HTERT RPE-1 (cell line): ENCODE measurements around the gene ARHGAP25.

ENCODE experiments used
- in situ Hi-C: fragments of 300-500 bp; cut with MboI; formaldehyde crosslinking; loops from 4 replicates; pipeline ENCODE4 v1.14.3; 2020; ENCODE audit warnings: low sequenced_read_pairs

ARHGAP25 gene

DNA sequence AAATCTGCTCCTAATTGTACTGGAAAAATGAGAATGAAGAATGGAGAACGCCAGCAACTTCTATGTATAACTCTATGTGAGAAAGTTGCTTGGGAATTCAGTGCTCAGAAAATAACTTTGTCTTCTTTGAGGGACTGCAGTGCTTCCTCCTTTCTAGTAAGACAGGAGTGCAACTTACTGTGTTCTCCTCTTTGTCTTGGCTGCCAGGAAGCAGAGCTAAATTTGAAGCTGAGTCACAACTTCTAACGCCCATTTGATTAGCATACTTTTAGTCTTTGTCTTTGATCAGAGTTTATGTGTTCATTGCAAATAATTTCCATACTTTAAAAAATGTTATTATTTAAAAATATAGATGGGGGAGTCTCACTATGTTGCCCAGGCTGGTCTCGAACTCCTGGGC, 6.6 kb downstream of the ARHGAP25 start:
- in situ Hi-C loops, result no loop called here

DNA sequence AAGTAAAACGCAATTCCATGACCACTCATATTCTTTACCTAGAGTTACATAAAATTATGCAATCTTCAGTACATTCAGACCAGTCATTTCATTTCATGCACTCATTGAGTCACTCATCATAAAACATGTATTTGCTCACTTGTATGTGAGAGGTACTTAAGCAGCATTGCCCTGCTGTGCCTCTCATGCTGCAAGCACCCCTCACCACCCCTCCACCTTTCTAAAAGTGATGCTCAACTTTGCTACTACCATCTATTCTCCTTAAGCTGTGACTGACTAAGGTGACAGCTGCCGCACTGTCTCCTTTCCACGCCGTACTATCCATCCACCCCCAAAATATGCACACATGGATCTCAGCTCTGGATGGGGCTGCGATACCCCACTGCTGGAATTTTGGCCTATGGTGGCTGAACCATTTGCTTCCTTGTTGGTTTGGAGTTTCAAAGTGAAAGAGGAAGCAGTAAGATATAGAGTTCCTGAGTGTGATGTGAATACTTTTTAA, 7.2 kb downstream of the ARHGAP25 start:
- in situ Hi-C loops, result no loop called here

DNA sequence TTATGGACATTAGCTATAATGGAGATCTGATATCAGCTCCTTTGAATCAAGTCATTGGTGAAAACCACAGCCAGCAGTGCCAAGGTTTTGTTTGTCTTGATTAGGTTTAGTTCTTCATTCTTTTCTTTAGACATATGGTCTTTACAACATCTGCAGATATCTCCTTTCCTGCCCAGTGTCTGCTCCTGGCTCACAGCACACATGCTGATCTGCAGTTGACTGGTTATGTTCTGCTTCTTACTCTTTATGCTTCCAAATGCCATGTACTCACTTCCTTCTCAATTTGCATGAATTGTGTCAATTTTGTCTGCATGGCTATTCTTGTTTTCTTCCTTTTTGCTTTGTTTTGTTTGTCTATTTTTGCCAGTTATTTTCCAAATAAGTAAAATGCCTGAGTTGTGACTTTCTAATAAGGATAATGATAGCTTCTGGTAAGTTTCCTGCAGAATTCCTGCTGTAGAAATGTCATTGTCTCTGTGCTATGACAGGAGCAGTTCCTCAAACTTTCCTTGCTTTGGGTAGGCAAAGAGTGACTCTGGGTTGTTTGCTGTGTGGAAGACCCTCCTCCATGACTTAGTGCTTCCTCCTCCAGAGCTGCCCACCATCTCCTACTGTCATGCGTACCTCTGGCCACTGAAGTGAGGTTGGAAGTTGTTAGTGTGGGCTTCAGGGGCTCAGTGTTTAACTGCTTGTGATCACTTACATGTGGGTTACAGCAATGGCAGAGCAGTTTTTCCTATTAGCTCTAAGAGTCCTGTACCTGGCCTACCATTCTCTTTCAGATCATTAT, 8.2 kb downstream of the ARHGAP25 start:
- in situ Hi-C loops, result no loop called here

DNA sequence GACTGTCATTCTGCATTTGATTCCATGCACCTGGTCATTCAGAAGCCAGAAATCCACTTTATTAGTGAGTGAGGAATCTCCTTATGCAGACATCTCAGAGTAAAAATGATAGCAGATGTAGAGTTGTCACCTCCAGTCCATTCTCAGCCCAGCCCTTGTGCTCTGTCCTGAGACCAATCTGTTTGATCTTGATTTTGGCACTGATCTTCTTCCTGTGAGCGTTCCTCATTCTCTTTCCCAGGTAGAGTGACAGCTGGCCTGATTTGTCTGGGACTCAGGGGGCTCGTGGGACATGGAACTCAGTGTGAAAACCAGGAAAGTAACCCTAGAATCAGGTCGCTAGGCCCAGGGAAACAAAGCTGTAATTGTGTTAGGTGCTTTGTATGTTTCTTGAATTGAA, 8.9 kb downstream of the ARHGAP25 start:
- in situ Hi-C loops, result no loop called here

DNA sequence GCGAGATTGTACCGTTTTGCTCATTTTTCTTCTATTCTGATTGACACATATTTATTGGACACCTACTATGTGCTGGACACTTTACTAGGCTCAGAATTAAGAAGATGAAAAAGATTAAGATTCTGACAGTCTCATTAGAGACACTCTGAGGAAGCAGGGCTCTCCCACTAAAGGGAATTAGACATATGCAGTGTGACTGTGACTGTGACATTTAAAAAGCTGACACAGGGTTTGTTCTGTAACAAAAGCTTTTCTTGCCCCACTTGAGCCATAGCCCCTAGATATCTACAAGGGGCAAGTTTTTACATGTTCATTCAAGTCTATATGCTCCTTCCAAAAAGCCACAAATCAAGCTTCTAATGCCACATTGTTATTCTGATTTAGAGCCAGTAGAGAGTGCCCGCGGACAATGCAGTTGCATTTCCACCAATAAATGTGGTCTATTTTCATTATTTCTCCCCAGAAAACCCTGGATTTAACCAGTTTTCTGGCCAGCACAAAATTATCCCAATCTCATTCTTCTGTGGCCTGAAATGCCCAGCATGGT, 9.8 kb downstream of the ARHGAP25 start:
- in situ Hi-C loops, result no loop called here

DNA sequence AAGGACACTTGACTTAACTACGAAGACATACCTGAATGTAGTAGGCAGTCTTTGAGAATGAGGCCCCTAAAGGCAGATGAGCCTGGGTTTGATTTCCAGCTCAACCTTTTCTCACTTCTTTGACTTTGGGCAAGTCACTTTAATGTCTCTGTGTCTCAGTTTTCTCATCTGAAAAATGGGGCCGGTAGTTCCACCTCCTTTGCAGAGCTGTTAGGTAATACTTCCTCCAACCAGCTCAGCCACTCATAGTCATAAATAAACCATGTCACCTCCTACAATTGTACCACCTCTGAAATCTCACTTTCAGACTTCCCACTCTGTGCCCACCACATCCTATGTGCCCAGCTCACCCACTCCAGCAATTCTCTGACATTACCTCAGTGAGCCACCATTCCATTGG, 10.4 kb downstream of the ARHGAP25 start:
- in situ Hi-C loops, result no loop called here

DNA sequence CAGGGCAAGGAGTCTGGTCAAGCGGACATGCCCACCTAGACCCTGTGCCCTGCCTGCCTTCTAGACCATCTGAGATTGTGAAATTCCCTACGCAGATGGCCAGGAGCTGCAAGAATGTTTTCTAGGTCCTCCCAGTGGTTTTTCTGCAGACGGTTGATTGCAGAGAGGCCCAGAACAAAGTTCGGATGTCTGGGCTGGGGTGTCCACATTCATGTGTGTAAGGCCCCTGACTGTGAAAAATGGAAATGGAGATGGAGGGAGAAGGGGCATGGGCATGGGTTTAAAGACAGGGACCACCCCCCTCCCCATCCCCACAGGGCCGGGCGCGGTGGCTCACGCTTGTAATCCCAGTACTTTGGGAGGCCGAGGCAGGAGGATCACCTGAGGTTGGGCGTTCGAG, 11.8 kb downstream of the ARHGAP25 start:
- in situ Hi-C loops, result no loop called here

DNA sequence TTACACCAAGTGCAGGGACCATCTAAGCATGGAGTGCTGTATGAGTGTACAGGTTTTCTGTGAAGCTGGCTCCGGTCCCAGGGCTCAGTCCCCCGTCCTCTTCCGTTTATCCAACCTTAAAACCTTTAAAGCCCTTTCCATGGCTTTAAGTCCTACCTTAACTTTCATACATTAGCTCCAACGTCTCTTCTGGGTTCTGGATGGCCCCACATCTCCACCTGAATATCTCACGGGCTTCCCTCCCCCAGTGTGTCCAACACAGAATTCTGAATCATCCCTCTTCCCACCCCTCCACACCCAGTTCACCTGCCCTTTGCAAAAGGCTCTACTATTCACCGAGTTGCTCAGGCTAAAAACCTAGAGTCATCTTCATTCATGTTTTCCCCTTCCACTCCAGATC, 12.8 kb downstream of the ARHGAP25 start:
- in situ Hi-C loops, result no loop called here

DNA sequence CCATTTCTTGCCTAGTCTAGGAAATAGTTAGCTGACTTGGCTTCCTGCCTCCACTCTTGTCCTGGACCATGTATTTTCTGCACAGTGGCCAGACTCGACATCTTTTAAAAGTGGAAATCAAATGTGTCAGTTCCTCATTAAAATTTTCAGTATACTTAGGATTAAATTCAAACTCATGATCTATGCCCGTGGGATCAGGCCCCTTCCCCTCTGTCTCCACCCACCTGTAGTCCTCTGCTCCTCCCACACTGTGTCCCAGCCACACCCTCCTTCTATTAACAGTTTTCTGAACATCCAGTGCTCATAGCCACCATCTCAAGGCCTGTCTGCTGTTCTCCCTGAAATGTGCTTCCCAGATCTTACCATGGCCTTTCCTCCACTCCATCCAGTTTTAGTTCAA, 13.3 kb downstream of the ARHGAP25 start:
- in situ Hi-C loops, result no loop called here

DNA sequence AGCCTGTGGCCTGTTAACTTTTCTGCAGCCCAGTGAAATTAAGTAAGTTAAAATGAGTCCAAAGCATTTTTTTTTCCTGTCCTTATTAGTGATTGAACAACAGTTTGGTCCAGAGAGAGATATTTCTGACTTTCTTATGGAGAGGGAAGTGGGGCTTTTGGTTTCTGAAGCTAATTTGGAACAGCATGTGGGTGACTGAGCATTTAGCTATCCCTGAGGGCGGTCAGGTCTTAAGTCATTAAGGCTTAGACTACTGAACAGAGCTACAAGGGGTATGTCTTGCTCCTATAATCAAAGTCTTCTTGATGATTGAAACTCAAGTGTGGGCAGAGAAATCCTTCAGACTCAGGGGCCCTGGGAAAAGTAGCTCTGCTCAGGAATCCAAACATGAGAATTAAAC, 14.0 kb downstream of the ARHGAP25 start:
- in situ Hi-C loops, result no loop called here

DNA sequence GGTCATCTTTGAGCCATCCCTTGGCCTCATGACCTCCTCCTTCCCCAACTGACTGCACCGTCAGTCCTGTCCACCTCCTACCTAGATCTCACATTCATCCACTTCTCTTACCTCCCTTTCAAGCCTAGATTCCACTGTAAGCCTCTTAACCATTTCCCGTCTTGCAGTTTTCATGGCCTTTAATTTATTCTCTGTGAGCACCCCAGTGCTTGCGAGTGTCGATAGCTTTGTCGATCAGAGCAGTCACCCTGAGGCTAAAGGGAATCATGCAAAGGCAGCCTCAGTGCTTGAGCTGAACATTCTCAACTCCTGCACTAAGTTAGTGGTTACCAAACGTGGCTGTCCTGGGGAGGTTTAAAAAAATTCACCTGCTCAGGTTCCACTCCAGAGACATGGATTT, 14.7 kb downstream of the ARHGAP25 start:
- in situ Hi-C loops, result no loop called here

DNA sequence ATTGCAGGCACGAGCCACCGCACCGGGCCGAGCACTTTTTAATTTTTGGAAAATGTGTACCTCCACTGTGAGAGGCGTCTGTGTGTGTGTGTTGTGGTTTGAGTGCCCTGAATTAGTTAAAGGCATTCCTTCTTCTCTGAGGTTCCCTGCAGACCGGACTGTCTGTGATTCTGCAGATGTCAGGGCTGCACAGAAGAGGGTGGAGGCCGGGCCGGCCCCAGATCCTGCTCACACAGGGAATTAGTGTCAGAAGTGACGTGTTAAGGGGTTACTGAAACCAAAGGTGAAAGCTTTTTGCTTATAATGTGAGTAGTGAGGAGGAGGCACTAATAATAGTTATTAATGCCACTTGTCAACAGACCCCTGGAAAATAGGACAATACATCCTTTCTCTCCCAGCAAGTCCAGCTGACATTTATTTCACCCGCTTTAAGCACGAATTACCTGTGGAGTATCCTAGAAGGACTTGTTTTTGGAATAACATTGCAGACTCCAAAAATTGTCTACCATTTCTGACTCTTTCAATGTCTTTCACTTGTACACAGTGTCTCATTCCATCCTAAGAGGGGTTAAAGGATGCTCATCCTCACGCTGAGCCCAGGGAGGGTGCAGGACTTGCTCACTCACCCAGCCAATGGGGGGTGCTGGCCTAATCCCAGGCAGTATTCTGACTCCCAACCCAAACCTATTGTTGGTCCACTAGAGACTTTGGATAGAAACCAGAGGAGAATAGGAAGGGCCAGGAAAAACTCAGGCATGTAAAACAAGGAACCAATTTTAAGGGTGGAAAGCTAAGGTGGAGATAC, 16.2 kb downstream of the ARHGAP25 start:
- in situ Hi-C loops, result no loop called here

DNA sequence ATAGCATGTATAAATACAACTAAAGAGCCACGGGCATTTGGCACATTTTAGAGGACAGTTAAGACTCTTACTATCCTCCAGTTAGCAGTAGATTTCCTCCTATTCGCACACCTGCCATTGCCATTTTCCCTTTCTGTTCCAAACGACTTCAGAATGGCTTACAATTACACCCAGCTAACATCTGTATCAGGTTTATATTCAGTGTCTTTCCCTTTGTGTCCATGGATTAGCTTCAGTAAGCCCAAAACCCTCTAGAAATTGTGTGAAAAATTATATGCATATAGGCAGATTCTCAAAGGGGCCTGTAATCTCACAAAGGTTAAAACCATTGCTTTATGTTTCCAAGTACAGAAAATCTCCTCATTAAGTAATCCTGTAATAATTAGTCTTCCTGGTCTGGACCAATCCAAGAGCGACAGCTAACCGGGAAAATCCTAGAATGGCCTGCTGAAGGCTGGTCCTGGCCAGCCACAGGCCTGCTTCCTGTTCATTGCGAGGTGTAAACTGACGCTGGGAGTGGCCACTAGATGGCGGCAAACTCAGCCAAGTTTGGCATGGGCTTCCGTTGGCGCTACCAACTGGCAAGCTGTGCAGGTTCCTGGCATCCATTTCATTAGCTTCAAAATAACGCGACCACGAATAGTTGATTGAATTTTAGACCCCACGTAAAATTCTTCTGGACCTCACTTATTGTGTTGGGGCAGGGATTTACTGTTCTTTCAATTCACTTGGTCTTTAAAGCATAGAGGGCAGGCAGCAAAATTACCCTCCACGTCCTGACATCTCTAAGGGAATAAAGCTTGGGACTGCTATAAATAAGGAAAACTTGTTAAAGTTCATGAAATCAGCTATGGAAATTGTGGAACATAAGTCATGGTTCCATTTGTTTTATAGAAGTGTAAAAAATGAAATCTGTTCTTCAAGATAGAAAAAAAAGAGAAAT, 17.1 kb downstream of the ARHGAP25 start:
- in situ Hi-C loops, result no loop called here

DNA sequence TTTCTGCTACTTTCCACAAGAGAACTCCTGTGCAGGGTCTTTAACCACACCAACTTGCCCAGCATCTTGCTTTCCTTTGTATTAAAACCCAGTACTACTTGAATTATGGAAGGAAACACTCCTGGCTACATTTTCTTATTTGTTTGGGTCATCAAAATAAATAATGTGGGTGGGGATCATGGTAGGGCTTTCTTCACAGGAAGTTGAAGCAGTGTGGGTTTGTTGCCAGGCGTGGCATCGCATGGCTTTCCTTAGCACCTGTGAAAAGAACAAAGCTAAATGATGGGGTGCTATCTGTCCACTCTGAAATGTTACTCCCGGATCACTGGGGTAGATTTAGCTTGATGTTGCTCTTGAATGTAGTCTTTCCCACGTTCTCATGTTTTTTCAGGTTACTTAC, 18.7 kb downstream of the ARHGAP25 start:
- in situ Hi-C loops, result no loop called here

DNA sequence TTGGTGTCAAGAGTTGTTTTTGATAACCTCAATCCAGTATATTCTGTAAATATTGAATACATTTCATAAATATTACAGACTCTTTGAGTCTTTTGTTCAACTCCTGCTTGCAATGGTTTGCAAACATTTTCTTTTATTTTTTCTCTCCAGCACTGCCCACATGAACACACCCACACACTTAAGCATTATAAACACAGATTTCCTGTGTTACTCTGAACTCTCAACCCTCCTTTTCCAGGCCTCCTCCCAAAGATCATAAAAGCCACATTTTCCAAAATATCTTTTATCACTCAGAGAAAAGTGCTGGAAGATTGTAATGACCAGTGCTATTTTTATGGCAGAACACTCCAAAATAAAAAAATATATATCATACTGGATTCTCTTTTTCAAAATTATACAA, 20.5 kb downstream of the ARHGAP25 start:
- in situ Hi-C loops, result no loop called here

DNA sequence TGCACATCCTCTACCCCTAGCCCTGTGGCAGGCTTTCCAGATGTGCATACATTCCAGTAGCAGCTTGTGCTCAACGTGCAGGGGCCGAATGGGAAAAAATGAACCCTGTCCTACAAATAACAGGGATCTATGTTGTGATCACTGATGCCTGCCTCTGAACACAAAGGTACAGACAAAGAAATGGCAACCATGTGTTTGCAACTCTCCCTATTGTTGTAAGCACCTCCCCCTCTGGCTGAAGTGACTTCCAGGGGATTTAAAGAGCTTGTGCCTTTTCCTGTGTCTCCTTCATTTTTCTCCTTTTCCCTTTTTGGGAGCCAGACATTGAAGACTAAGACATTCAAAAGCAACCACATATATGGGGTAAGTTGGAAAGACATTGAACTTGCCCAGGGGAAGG, 21.6 kb downstream of the ARHGAP25 start:
- in situ Hi-C loops, result no loop called here

DNA sequence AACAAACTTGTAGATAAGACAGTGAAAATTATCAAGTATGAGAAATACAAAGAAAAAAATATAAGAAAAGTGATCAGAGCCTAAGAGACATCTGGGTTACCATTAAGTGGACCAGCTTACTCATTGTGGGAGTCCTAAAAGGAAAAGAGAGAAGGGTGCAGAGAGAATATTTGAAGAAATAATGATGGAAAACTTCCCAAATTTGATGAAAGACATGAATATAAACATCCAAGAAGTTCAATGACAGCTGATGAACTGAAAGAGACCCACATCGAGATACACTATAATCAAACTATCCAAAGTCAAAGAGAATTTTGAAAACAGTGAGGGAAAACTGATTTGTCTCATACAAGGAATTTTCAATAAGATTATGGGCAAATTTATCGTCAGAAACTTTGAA, 22.5 kb downstream of the ARHGAP25 start:
- in situ Hi-C loops, result no loop called here

DNA sequence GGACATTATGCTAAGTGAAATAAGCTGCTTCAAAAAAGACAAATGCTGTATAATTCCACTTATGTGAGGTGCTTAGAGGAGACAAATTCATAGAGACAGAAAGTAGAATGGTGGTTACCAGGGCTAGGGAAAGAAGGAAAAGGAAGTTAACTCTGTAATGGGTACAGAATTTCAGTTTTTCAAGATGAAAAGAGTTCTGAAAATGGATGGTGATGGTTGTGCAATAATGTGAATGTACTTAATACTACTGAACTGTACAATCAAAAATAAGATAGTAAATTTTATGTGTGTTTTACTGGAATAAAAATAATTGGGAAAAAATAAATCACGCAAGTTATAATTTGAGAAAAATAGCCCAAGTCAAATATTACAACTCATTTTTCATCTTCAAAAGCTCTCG, 27.5 kb downstream of the ARHGAP25 start:
- in situ Hi-C loops, result no loop called here

DNA sequence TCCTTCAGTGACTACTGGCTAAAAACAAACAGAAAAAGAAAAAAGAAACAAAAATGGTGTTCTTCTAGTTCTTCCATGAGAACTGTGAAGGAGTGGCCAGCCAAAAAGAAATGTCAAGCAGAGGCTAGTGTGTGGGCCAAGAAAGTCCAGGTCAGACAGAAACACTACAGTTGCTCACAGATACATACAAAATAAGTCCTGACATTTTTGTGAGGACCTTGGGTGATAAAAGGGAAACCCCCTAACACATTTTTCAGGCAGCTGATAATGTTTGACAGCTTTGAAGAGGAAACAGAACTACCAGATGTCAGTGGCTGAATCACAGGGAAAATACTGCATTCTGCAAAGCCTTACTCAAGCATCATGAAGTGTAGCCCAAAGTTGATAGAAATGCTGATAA, 28.1 kb downstream of the ARHGAP25 start:
- in situ Hi-C loops, result no loop called here

DNA sequence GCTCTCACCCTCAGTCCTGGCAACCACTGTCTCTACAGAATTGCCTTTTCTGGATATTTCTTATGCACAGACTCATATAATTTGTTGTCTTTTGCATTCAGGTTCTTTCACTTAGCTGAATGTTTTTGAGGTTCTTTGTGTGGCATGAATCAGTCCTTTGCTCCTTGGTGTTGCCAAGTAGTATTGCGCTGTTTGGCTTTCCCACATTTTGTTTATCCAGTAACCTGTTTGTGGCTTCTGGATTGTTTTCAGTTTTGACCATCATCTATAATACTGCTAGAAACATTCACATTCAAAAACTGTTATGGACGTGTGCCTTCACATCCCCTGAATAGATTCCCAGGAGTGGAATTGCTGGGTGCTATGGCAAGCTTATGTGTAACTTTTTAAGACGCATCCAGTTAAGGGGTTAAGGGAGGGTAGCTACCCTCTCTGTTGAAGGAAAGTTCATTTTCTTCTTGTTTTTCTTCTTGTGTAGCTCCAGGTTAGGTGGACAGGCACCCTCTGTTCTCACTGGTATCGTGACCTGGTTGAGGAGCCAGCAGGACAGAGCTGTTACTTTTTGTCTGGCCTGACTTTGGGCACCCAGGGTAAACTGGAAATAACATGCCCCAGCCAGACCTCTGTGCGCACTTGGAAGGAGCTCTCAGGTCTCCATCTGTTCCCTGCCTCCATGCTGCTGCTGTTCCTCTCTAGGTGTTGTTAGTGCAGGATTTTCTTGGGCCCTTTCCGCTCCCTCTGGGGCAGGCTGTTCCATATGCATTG, 29.6 kb downstream of the ARHGAP25 start:
- in situ Hi-C loops, result no loop called here
